Measurements from ENCODE around the gene GCLC. TPM values are rescaled to one million over a fixed set of nuclear protein-coding genes. Genes with fewer than 3 reads are reported as not detected.

Gene GCLC
- total and polyA plus RNA-seq, 9 of the 15 experiments (the other 6 are each of a cell fraction or from before 2014, with no cell fraction given), result 3.9 to 20.0 (median 9.4) TPM

DNA sequence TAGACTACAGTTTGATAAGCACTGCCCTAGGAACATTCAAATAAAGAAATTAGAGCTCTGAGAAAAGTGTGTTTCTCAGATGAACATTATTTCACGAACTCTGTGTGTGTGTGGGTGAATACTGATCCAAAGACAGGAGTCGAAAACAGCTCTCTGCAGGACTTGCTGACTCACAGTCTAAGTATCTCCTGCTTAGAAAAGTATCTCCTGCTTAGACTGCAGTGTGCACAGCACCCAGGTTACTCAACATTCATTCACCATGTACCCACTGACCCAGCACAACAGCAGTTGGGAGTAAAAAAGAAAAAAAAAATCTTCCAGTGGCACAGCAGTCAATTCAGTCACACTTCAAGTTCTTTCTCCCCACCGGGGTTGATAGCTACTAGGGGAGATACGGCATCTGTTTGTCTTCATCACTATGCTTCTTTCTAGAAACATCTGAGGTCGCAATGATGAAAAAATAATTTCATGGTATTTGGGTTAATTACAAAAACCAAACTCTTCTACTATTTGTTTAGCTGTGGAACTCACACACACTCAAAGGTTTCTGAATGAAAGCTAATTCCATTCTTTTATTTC, 48.0 kb downstream of the GCLC start:
- H3K4me3 ChIP-seq, result no peak overlapping the region
- H3K9me3 ChIP-seq (replicated peaks; ENCODE audit: control insufficient read depth, insufficient read depth, low read depth, low read length), result no peaks in the 10 kb centered on the region
- whole genome bisulfite sequencing (ENCODE audit: insufficient coverage, low coverage, missing lambda C conversion rate), result 35% methylated on average over 5 of the region's 5 CpGs
- no peaks in the 10 kb centered on the region; the same call in 1 of the 2 replicates for H4K20me1 ChIP-seq (replicated peaks; ENCODE audit: control insufficient read depth, insufficient read depth, low read length)
- H2AFZ ChIP-seq (ENCODE audit: low read depth, low read length), result no peak overlapping the region
- FAIRE-seq (no peak), DNase-seq (ENCODE audit: extremely low read depth in 1 of 4, low spot score in 3 of 4) (no peak), ATAC-seq (peak; percentile 47; the same call in 1 of the 3 replicates)
- POLR2A ChIA-PET, result interaction anchor here (0.8 to 1.6 kb wide), 5 partner anchors 17 to 429 kb away, joined by 3 to 4 read pairs (median 3); no protein-coding TSS in a partner anchor
- CTCF ChIA-PET (ENCODE audit: low intra/inter-chr PET ratio), result interaction anchor here (0.6 kb wide), 1 partner anchor 1667 kb away, joined by 4 read pairs; no protein-coding TSS in a partner anchor
- H3K27ac ChIP-seq (ENCODE audit: extremely low read depth, low read depth, low read length), result no peak overlapping the region
- no peaks in the 10 kb centered on the region for H3K36me3 ChIP-seq (ENCODE audit: control insufficient read depth, insufficient read depth, low read length)
- no peaks in the 10 kb centered on the region for H3K79me2 ChIP-seq (ENCODE audit: control insufficient read depth, insufficient read depth, low read length)
- peak; percentile 35 for TF ChIP-seq NFE2 (IDR thresholded peaks at IDR 0.05; ENCODE audit: low read depth)
- no peak for TF ChIP-seq KLF6 (CRISPR knock-in tag; IDR thresholded peaks at IDR 0.05; ENCODE audit: borderline replicate concordance)
- TF ChIP-seq C11orf30 (IDR thresholded peaks at IDR 0.05; ENCODE audit: low read depth), result peak; percentile 38; the same call in 1 of the 2 replicates
- TF ChIP-seq TCF3 (CRISPR knock-in tag; IDR thresholded peaks at IDR 0.05), result no peak
- TF ChIP-seq MCM3 (IDR thresholded peaks at IDR 0.05), result no peak
- no peak for TF ChIP-seq PRMT5 (CRISPR knock-in tag; IDR thresholded peaks at IDR 0.05)
- no peak for TF ChIP-seq TBL1XR1 (IDR thresholded peaks at IDR 0.05; ENCODE audit: low read length in 2 of 2)
- no peak for TF ChIP-seq RNF219 (CRISPR knock-in tag; IDR thresholded peaks at IDR 0.05)
- TF ChIP-seq DEAF1 (CRISPR knock-in tag; IDR thresholded peaks at IDR 0.05), result no peak
- no peak for TF ChIP-seq ZNF324 (CRISPR knock-in tag; IDR thresholded peaks at IDR 0.05)
- TF ChIP-seq, protein P1, sequence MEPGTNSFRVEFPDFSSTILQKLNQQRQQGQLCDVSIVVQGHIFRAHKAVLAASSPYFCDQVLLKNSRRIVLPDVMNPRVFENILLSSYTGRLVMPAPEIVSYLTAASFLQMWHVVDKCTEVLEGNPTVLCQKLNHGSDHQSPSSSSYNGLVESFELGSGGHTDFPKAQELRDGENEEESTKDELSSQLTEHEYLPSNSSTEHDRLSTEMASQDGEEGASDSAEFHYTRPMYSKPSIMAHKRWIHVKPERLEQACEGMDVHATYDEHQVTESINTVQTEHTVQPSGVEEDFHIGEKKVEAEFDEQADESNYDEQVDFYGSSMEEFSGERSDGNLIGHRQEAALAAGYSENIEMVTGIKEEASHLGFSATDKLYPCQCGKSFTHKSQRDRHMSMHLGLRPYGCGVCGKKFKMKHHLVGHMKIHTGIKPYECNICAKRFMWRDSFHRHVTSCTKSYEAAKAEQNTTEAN (CRISPR knock-in tag; IDR thresholded peaks at IDR 0.05), result no peak
- H3K4me2 ChIP-seq (ENCODE audit: insufficient read depth, low read length), result no peak overlapping the region
- intact Hi-C loops (cut with micrococcal nuclease) (no loop called here), in situ Hi-C loops (cut with MboI) (loop anchor here (25.0 kb wide), 1 partner anchor 1085 kb away; the partner anchor contains the start of gene EFHC1)
- H3K9ac ChIP-seq (ENCODE audit: insufficient read depth in 1 of 2, low read depth in 2 of 2, low read length in 2 of 2), result no peak overlapping the region
- no peaks in the 10 kb centered on the region for H3K9me1 ChIP-seq (ENCODE audit: control insufficient read depth, insufficient read depth, low read length)
- no TSS peak for BruUV-seq (replicated peaks)
- peaks cover 3 to 5% of the 10 kb centered on the region in 2 experiments; a peak in 2 of 5 replicates for H3K4me1 ChIP-seq (replicated peaks in 1 of 2; ENCODE audit: control insufficient read depth in 2 of 2, insufficient read depth in 2 of 2, low read length in 2 of 2)
- H3K27me3 ChIP-seq (ENCODE audit: control insufficient read depth in 2 of 2, insufficient read depth in 2 of 2, low read length in 2 of 2), result no peaks in the 10 kb centered on the region

Data from K562 (cell line).